ENCODE data around the gene GPR62.
A peak's percentile ranks its signal among the peaks of the same experiment; 100 is the strongest.
"Not testable (repeated sequence)": the region's sequence is repeated elsewhere in the genome, so short reads cannot be mapped to it uniquely, and the experiment has no call there.

The GPR62 gene

DNA sequence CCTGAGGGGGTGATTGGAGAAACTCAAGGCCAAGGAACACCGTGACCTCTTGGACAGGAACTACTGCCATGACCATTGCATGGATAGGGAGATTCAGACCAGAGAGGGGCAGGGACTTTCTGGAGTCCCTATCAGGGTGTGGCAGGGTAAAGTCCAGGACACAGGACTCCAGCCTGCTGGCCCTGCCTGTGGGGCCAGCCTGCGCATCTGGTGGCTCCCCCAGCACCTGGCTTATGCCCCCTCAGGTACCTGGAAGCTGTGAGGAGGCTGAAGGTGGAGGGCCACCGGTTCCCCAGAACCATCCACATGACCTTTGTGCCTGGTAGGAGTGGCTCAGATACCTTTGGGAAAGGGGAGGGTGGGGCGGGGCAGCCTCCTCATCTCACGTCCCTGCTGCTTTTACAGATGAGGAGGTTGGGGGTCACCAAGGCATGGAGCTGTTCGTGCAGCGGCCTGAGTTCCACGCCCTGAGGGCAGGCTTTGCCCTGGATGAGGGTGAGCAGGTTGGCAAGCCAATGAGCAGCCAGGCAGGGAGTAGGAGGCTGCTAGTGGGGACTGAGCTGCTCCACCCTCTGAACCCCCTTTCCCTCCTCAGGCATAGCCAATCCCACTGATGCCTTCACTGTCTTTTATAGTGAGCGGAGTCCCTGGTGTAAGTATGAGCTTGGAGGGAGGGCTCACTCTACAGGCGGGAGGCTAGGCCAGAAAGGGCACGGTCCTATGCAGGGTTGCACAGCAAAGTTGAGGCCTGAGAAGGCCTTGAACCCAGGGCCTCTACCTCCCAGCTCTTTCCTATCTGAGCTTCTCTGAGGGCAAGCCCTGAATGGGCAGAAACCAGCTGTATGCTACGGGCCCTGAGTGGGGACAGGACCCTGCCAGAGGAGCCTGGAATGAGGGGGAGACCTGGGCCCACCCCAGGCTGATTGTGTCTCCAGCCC, 31.1 kb downstream of the GPR62 start:
- Mint-ChIP-seq H3K27ac (peak overlapping the region; percentile 90), H3K4me3 (no peak overlapping the region), H3K9me3 (no peaks in the 10 kb centered on the region), H3K36me3 (peaks cover 27% of the 10 kb centered on the region), H3K4me1 (peaks cover 40% of the 10 kb centered on the region)
- DNase-seq (ENCODE audit: low spot score in 2 of 2): no peak
- no peak for ATAC-seq

- ATAC-seq (no peak), DNase-seq (ENCODE audit: low spot score in 2 of 2) (no peak)
- Mint-ChIP-seq H3K4me1 (peaks cover 38% of the 10 kb centered on the region), H3K36me3 (peaks cover 37% of the 10 kb centered on the region), H3K9me3 (no peaks in the 10 kb centered on the region), H3K4me3 (no peak overlapping the region), H3K27ac (peak overlapping the region; percentile 90)
Measured at GRCh38 chr3:51987568-51987967, 32.4 kb downstream of the GPR62 start.

GRCh38 chr3:51988286-51989146, 33.3 kb downstream of the GPR62 start:
- Mint-ChIP-seq H3K9me3 (no peaks in the 10 kb centered on the region), H3K4me3 (no peak overlapping the region), H3K36me3 (peaks cover 47% of the 10 kb centered on the region), H3K4me1 (peaks cover 36% of the 10 kb centered on the region), H3K27ac (peak overlapping the region; percentile 90)
- DNase-seq (ENCODE audit: low spot score in 2 of 2) (no peak), ATAC-seq (no peak)

GRCh38 chr3:51990501-51990971, 35.4 kb downstream of the GPR62 start:
- DNase-seq (ENCODE audit: low spot score in 2 of 2); H3K9me3 Mint-ChIP-seq; H3K4me3 Mint-ChIP-seq; ATAC-seq: not testable (repeated sequence)
- Mint-ChIP-seq H3K27ac (peak overlapping the region; percentile 58), H3K36me3 (peaks cover 67% of the 10 kb centered on the region), H3K4me1 (peaks cover 45% of the 10 kb centered on the region)

DNA sequence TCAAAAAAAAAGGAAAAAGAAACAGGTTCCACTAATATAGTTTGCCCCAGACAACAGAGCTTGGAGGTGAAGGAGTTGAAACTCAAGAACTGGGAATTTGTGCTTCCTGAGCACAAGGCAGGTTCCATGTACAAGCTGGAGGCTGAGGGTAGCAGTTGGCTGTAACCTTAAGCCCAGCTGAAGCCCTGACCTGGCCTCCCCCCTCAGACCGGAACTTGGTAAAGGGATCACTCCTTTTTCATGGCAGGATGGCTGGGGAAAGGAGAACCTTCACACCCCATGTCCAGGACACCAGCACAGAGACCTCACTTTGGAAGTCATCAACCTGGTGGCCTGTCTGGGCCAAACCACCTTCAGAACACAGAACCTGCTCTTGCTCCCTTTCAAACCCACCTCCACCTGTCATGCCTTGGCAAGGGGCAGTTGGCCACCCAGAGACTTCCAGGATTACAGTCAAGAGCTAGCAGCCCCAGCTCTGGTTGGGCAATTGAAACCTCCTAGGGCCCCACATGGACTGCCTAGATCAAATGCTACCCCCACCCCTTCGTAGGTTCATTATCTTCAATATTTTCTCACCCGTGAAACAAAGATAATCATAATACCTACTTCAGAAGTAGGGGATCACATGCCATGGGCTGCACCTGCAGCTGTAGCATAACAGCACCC, 37.0 kb downstream of the GPR62 start:
- Mint-ChIP-seq H3K9me3 (no peaks in the 10 kb centered on the region), H3K4me1 (peaks cover 49% of the 10 kb centered on the region), H3K27ac (peak overlapping the region; percentile 100), H3K36me3 (peaks cover 73% of the 10 kb centered on the region), H3K4me3 (peak overlapping the region; percentile 100)
- ATAC-seq (no peak), DNase-seq (ENCODE audit: low spot score in 2 of 2) (no peak)

DNA sequence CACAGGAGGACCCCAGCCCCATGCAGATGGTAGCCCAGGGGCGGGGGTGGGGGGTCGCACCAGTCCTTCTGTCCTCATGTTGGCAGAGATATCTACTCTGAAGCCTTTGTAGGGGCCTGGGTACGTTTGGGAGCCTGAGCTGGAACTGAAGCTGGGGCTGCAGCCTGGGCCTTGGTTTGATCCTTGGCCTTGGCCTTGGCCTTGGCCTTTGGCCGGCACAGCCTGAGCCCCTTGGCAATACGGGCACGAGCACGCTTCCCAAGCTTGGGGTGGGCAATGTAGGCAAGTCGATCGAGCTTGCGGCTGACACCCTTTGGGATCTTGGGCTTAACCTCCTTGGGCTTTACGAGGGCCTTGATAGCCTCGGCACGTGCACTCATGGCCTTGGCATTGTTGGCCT, 38.5 kb downstream of the GPR62 start:
- ATAC-seq; H3K9me3 Mint-ChIP-seq; DNase-seq (ENCODE audit: low spot score in 2 of 2): not testable (repeated sequence)
- Mint-ChIP-seq H3K27ac (peak overlapping the region; percentile 100), H3K4me1 (peaks cover 46% of the 10 kb centered on the region), H3K36me3 (peaks cover 64% of the 10 kb centered on the region), H3K4me3 (peak overlapping the region; percentile 100)

GRCh38 chr3:51994530-51994929, 39.3 kb downstream of the GPR62 start:
- Mint-ChIP-seq H3K4me1 (peaks cover 40% of the 10 kb centered on the region), H3K4me3 (peak overlapping the region; percentile 100)
- no peak for ATAC-seq

GRCh38 chr3:51995346-51996163, 40.4 kb downstream of the GPR62 start, which contains the start of gene RPL29:
Gene RPL29, minus strand, starts transcription at chr3:51995895. Its CDS starts 434 bp downstream, at chr3:51995461.
- ATAC-seq (peak; percentile 96), DNase-seq (ENCODE audit: low spot score in 2 of 2) (peak; percentile 73 to 96)
- H3K36me3 Mint-ChIP-seq: peaks cover 52% of the 10 kb centered on the region
- H3K9me3 Mint-ChIP-seq: no peaks in the 10 kb centered on the region
- H3K4me1 Mint-ChIP-seq: peaks cover 40% of the 10 kb centered on the region
- peak within 1 kb of the TSS; percentile 100 for H3K4me3 Mint-ChIP-seq
- H3K27ac Mint-ChIP-seq: peak within 1 kb of the TSS; percentile 100

More at GRCh38 chr3:51994530-51994929, 39.3 kb downstream of the GPR62 start:
- DNase-seq (ENCODE audit: low spot score in 2 of 2): no peak
- Mint-ChIP-seq H3K36me3 (peaks cover 57% of the 10 kb centered on the region), H3K27ac (peak overlapping the region; percentile 100), H3K9me3 (no peaks in the 10 kb centered on the region)

GRCh38 chr3:51997172-51997571, 42.0 kb downstream of the GPR62 start:
- no peak overlapping the region for H3K4me3 Mint-ChIP-seq
- H3K4me1 Mint-ChIP-seq: peaks cover 42% of the 10 kb centered on the region
- peak overlapping the region; percentile 16 for H3K27ac Mint-ChIP-seq
- ATAC-seq: no peak
- no peak for DNase-seq (ENCODE audit: low spot score in 2 of 2)
- peaks cover 39% of the 10 kb centered on the region for H3K36me3 Mint-ChIP-seq
- H3K9me3 Mint-ChIP-seq: no peaks in the 10 kb centered on the region

DNA sequence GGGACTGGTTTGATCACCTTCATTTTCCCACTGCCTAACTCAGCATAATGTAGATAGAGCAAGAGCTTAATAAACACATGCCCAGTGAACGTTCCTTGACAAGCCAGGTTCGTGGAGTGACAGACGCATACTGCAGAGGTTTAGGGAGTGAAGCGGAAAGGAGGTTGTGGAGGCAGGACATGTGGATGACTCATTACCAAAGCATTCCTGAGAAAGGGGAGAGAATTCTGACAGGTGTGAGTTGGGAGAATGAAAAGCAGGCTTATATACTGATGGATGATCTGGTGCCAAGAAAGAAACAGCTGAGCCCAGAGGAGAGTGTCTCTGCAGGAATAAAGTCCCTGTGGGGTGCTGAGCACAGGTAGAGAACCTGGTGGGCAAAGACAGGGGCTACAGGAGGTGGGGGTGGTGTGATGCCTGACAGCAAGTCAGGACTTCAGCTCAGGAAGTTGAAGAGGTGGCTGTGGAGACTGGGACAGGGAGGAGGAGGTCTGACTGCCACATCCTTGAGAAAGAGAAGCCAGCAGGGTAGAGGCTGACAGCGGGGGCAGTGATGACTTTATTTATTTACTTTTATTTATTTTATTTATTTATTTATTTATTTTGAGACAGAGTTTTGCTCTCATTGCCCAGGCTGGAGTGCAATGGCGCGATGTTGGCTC, 42.9 kb downstream of the GPR62 start:
- Mint-ChIP-seq H3K36me3 (peaks cover 30% of the 10 kb centered on the region), H3K9me3 (no peaks in the 10 kb centered on the region), H3K27ac (no peak overlapping the region), H3K4me3 (no peak overlapping the region), H3K4me1 (peaks cover 36% of the 10 kb centered on the region)
- ATAC-seq (no peak), DNase-seq (ENCODE audit: low spot score in 2 of 2) (no peak)

GRCh38 chr3:51998774-51999173, 43.6 kb downstream of the GPR62 start:
- Mint-ChIP-seq H3K27ac (no peak overlapping the region), H3K4me1 (peaks cover 29% of the 10 kb centered on the region), H3K4me3 (no peak overlapping the region), H3K9me3 (no peaks in the 10 kb centered on the region), H3K36me3 (peaks cover 23% of the 10 kb centered on the region)
- DNase-seq (ENCODE audit: low spot score in 2 of 2) (no peak), ATAC-seq (no peak)

GRCh38 chr3:51999846-52000245, 44.7 kb downstream of the GPR62 start:
- H3K27ac Mint-ChIP-seq: no peak overlapping the region
- no peak overlapping the region for H3K4me3 Mint-ChIP-seq
- peaks cover 19% of the 10 kb centered on the region for H3K4me1 Mint-ChIP-seq
- ATAC-seq: no peak
- no peak for DNase-seq (ENCODE audit: low spot score in 2 of 2)
- peaks cover 13% of the 10 kb centered on the region for H3K36me3 Mint-ChIP-seq
- H3K9me3 Mint-ChIP-seq: no peaks in the 10 kb centered on the region

DNA sequence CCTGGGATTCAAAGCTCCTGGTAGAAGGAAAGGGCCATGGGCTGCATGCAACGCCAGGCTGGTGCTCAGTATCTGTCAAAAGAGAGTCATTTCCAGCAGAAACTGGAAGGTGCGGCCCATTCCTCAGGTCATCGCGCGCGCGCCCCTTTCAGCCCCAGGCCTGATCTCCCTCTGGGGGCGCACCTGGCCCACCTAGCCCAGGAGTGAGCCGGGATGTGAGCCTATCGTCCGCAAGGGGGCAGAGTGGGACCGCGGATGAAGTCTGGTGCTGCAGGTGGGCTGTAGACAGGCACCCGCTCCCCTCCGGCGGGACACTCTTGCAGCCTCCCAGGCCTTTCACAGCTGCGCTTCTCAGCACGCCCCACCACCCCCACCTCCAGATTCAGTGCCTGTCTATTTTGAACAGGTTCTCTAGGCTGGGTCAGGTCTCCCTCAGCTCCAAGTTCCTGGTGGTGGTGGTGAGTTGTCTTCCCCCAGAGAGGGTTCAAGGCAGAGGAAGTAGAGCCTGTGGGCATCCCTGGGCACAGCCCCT, 46.3 kb downstream of the GPR62 start:
- H3K27ac Mint-ChIP-seq: peak overlapping the region; percentile 50
- no peaks in the 10 kb centered on the region for H3K9me3 Mint-ChIP-seq

More for the DNA sequence above, 46.3 kb downstream of the GPR62 start:
- ATAC-seq (peak; percentile 95), DNase-seq (ENCODE audit: low spot score in 2 of 2) (peak; percentile 86 to 93)
- peaks cover 11% of the 10 kb centered on the region for H3K4me1 Mint-ChIP-seq
- no peak overlapping the region for H3K4me3 Mint-ChIP-seq
- H3K36me3 Mint-ChIP-seq: no peaks in the 10 kb centered on the region
